Esophagus squamous epithelium (tissue), 5 donors: ENCODE data around the gene SLC25A27. TPM values are rescaled to one million over a fixed set of nuclear protein-coding genes. Genes with fewer than 3 reads are reported as not detected.

Experiments used
- DNase-seq: peaks from one replicate; lab custom pipeline; 2025; lab: John Stamatoyannopoulos, UW
- H3K27ac ChIP-seq, 4 donors: fragments of 200-600 bp; sonication (generic); one replicate each; pipeline ENCODE4 v1.5.1; 2016 to 2019; ENCODE audit warnings: mild to moderate bottlenecking in 1 of 4
- H3K27me3 ChIP-seq, 4 donors: fragments of 200-600 bp; sonication (generic); 1 replicate in 3 of 4; 2 replicates in 1 of 4; pipeline versions ENCODE4 v1.5.1 to v1.6.0; 2017 to 2021; ENCODE audit warnings: antibody characterized with exemption in 1 of 4
- H3K36me3 ChIP-seq, 3 donors: fragments of 200-600 bp; sonication (generic); one replicate each; pipeline ENCODE4 v1.5.1; 2016 to 2019
- H3K4me1 ChIP-seq, 3 donors: fragments of 200-600 bp; sonication (generic); one replicate each; pipeline ENCODE4 v1.5.1; 2017 to 2019
- H3K4me3 ChIP-seq, 4 donors: fragments of 200-600 bp; sonication (generic); 1 replicate in 3 of 4; 2 replicates in 1 of 4; pipeline ENCODE4 v1.5.1; 2016 to 2019; ENCODE audit warnings: mild to moderate bottlenecking in 2 of 4, moderate library complexity in 1 of 4
- H3K9me3 ChIP-seq, 3 donors: fragments of 200-600 bp; sonication (generic); one replicate each; pipeline ENCODE4 v1.5.1; 2016 to 2019
- POLR2A ChIP-seq, 4 donors: fragments of 450-650 bp; IDR thresholded peaks; one replicate each; pipeline ENCODE4 v1.6.1; 2017; ENCODE audit warnings: antibody characterized with exemption in 4 of 4, mild to moderate bottlenecking in 4 of 4, moderate library complexity in 3 of 4
- WGBS, 2 donors: methylation state at CpG; one replicate each; pipeline ENCODE4 v1.1.5; 2018; 5-methylcytosine and 5-hydroxymethylcytosine counted together
- intact Hi-C: fragments of 100-400 bp; cut with DNase I; formaldehyde crosslinking; loops from one replicate; pipeline ENCODE4 v1.15.0; 2022
- total RNA-seq, 4 donors: library from RNA; depleted of rRNA; stranded (reverse); fragments of >200 nt; gene quantifications; one replicate each; pipeline ENCODE4 v1.1.0, GENCODE V29; 2016
- TF ChIP-seq, protein P1 (sequence below), 6 experiments: fragments of 450-650 bp in 4 of 6; fragments of 200-600 bp in 2 of 6; sonication (generic) in 2 of 6; IDR thresholded peaks; one replicate each; pipeline ENCODE4 v1.5.1; 2016 to 2019; ENCODE audit warnings: antibody characterized with exemption in 6 of 6, mild to moderate bottlenecking in 4 of 6, moderate library complexity in 4 of 6
- donor health status: DM: yes; HTN: yes; CAD: no.

SLC25A27 gene
- total RNA-seq, 4 donors from 2014 or later, result 6.5 to 29.8 (median 8.1) TPM

GRCh38 chr6:46657642-46658041 lies 4.9 kb downstream of the SLC25A27 start:
- H3K27me3 ChIP-seq, result no peaks in the 10 kb centered on the region
- no peak overlapping the region for H3K27ac ChIP-seq
- H3K9me3 ChIP-seq, result no peaks in the 10 kb centered on the region
- no peak for DNase-seq
- peaks cover 0 to 14% (median 8%) of the 10 kb centered on the region in 3 donors for H3K4me1 ChIP-seq
- TF ChIP-seq, protein P1, sequence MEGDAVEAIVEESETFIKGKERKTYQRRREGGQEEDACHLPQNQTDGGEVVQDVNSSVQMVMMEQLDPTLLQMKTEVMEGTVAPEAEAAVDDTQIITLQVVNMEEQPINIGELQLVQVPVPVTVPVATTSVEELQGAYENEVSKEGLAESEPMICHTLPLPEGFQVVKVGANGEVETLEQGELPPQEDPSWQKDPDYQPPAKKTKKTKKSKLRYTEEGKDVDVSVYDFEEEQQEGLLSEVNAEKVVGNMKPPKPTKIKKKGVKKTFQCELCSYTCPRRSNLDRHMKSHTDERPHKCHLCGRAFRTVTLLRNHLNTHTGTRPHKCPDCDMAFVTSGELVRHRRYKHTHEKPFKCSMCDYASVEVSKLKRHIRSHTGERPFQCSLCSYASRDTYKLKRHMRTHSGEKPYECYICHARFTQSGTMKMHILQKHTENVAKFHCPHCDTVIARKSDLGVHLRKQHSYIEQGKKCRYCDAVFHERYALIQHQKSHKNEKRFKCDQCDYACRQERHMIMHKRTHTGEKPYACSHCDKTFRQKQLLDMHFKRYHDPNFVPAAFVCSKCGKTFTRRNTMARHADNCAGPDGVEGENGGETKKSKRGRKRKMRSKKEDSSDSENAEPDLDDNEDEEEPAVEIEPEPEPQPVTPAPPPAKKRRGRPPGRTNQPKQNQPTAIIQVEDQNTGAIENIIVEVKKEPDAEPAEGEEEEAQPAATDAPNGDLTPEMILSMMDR (IDR thresholded peaks at IDR 0.05), result no peak
- TF ChIP-seq POLR2A (IDR thresholded peaks at IDR 0.05), result no peak
- H3K4me3 ChIP-seq, result no peak overlapping the region
- intact Hi-C loops, result no loop called here
- peaks cover 0 to 32% (median 0%) of the 10 kb centered on the region in 3 donors for H3K36me3 ChIP-seq

DNA sequence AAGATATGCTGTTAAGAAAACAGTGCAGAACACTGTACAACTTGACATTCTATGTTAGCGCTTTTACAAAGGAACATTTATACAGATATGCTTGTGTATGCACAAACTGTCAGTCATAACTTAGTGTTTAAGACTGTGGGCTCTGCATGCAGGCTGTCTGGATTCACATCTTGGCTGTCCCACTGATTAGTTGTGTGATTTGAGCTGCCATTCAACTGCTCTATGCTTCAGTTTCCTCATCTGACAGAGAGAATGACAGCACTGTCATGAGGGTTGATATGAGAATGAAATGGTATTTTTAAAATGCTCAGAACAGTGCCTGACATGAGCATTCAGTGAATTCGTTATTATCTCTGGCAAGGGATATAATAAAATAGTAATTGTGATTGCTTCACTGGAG lies 8.7 kb downstream of the SLC25A27 start:
- no peak for TF ChIP-seq POLR2A (IDR thresholded peaks at IDR 0.05)
- TF ChIP-seq, protein P1 (IDR thresholded peaks at IDR 0.05), result no peak
- H3K27me3 ChIP-seq, result no peaks in the 10 kb centered on the region
- peaks cover 0 to 31% (median 0%) of the 10 kb centered on the region in 3 donors for H3K36me3 ChIP-seq
- no peak overlapping the region for H3K27ac ChIP-seq
- no peaks in the 10 kb centered on the region for H3K4me1 ChIP-seq
- no peaks in the 10 kb centered on the region for H3K9me3 ChIP-seq
- WGBS, 2 donors, result 83 to 87% methylated on average over 2 of the region's 2 CpGs
- DNase-seq, result no peak
- intact Hi-C loops, result no loop called here
- H3K4me3 ChIP-seq, result no peak overlapping the region

- H3K4me3 ChIP-seq, result no peak overlapping the region
- WGBS, 2 donors, result 83 to 88% methylated on average over 2 of the region's 2 CpGs
- intact Hi-C loops, result no loop called here
- no peak overlapping the region for H3K27ac ChIP-seq
- no peaks in the 10 kb centered on the region for H3K4me1 ChIP-seq
- no peak for TF ChIP-seq POLR2A (IDR thresholded peaks at IDR 0.05)
- TF ChIP-seq, protein P1 (IDR thresholded peaks at IDR 0.05), result no peak
- H3K36me3 ChIP-seq, result peaks cover 0 to 33% (median 0%) of the 10 kb centered on the region in 3 donors
- H3K9me3 ChIP-seq, result no peaks in the 10 kb centered on the region
- H3K27me3 ChIP-seq, result no peaks in the 10 kb centered on the region
- DNase-seq, result no peak
These were observed 14.6 kb downstream of the SLC25A27 start for GRCh38 chr6:46667377-46667776.

DNA sequence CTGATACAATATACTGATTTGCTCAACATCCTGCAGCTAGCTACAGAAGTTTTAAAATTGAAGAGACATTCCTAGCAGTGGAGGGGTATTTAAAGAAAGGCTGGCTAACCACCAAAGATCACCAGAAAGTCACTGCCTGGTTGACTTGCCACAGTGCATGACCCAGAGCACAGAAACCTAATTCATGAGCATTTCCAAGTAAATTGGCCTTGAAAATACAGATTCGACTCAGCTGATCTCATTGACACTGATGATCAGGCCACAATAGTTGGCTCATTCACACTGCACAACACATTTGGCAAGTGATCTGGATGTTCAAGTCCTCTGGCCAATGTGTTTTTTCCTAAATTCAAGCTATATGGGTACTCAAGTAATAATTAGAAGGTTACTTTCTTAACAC lies 21.6 kb downstream of the SLC25A27 start:
- H3K27me3 ChIP-seq, result no peaks in the 10 kb centered on the region
- no peak overlapping the region for H3K4me3 ChIP-seq
- H3K9me3 ChIP-seq, result no peaks in the 10 kb centered on the region
- no peaks in the 10 kb centered on the region for H3K4me1 ChIP-seq
- intact Hi-C loops, result no loop called here
- H3K27ac ChIP-seq, result no peak overlapping the region
- WGBS, 2 donors, result 78 to 92% methylated on average over 1 of the region's 1 CpG
- H3K36me3 ChIP-seq, result peaks cover 0 to 45% (median 0%) of the 10 kb centered on the region in 3 donors
- DNase-seq, result no peak
- TF ChIP-seq, protein P1 (IDR thresholded peaks at IDR 0.05), result no peak
- TF ChIP-seq POLR2A (IDR thresholded peaks at IDR 0.05), result no peak

GRCh38 chr6:46676604-46677313 lies 24.0 kb downstream of the SLC25A27 start:
- Histone ChIP-seq H3K4me1 (no peaks in the 10 kb centered on the region), H3K4me3 (no peak overlapping the region), H3K9me3 (no peaks in the 10 kb centered on the region), H3K36me3 (peaks cover 0 to 36% (median 0%) of the 10 kb centered on the region in 3 donors), H3K27me3 (no peaks in the 10 kb centered on the region), H3K27ac (no peak overlapping the region)
- 87 to 90% methylated on average over 6 of the region's 6 CpGs for WGBS, 2 donors
- TF ChIP-seq, protein P1 (IDR thresholded peaks at IDR 0.05), result no peak
- TF ChIP-seq POLR2A (IDR thresholded peaks at IDR 0.05), result no peak
- DNase-seq, result no peak
- intact Hi-C loops, result no loop called here
